ENCODE measurements around the gene EIF4EBP2. TPM values are rescaled to one million over a fixed set of nuclear protein-coding genes. Genes with fewer than 3 reads are reported as not detected.
A peak's percentile ranks its signal among the peaks of the same experiment; 100 is the strongest.

EIF4EBP2 gene, protein sequence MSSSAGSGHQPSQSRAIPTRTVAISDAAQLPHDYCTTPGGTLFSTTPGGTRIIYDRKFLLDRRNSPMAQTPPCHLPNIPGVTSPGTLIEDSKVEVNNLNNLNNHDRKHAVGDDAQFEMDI
- polyA plus RNA-seq (2013, experiment 1 of 2; ENCODE audit: insufficient read length), result 27.2 TPM
- polyA plus RNA-seq (2013, experiment 2 of 2; ENCODE audit: insufficient read length), result 30.5 TPM

DNA sequence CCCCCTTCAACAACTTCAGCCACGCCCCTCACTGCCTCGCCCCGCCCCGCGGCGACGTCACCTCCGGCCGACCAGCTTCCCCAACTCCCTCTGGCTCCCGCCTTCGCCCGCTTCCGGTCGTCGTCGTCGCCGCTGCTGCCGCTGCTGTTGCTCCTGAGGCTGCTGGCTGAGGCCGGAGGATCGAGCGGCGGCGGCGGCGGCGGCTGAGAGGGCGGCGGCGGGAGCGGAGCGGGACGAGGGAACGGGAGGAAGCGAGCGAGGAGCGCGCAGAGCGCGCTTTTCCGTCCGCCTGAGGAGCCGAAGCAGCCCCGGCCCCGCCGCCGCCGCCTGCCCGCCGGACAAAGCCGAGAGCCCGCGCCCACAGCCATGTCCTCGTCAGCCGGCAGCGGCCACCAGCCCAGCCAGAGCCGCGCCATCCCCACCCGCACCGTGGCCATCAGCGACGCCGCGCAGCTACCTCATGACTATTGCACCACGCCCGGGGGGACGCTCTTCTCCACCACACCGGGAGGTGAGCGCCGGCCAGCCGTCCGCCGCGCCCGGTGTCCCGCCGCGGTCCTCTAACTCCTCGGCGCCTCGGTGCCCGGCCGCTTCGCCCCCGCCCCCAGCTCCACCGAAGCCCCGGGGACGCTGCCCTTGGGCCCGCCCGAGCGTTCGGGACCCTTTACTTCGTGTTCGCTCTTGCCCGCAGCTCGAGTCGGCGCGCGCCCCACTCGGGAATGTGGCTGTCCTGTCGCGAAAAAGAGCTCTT is at the start of gene EIF4EBP2:
TSS of gene EIF4EBP2 (plus strand) at position 110 of the 751 bp plus-strand sequence. CDS start at position 367, 257 bp downstream.
- DNase-seq, result peak; percentile 95

- DNase-seq, result no peak
These were observed 49.4 kb upstream of the EIF4EBP2 start for GRCh38 chr10:70354556-70354955.

DNA sequence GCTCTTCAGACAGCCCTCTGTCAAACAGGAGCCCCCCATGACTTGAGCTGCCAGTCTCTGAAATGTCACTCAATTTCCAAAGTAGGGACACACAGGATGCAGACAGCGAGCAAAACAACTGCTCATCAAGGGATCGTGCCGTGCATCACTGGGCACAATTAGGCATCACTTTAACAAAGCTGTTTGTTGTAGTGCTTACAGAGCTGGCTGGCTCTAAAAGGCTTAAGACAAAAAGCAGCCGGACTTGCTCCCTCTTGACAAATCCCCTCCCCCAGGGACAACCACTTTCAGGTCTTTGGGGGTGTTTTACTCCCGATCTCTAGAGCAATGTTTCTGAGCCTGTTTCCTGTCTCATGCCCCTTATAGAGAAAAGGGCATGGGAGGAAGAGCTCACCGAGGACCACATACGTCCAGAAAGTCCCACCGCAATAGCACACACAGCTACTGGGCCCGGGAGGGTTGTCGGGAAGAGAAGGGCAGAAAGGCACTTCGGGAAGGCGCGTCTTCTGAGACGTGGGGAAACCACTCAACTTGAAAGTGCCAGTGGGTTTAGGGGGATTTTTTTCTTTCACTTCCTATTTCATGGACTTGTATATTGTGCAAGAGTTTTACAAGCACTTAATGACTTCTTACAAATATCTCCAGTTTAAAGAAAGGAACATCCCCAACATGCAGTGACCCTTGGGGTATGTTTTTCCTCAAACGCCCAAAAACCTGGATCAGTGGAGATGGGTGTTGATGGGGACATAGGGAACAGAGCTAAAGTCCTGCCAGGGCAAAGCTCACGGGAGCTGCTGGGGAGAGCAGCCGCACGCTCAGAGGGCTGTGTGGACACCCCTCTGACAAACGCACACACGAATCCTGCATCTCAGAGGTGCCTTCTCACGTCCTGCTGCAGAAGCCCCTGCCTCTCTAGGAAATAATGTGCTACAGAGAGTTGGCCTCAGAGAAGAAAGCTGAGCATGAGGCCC is 48.6 kb upstream of the EIF4EBP2 start:
- no peak for DNase-seq

- DNase-seq, result no peak
These were observed 46.4 kb upstream of the EIF4EBP2 start for GRCh38 chr10:70357565-70357964.

- no peak for DNase-seq
These were observed 45.5 kb upstream of the EIF4EBP2 start for GRCh38 chr10:70358446-70358845.

- DNase-seq, result no peak
These were observed 44.9 kb upstream of the EIF4EBP2 start for GRCh38 chr10:70359017-70359550.

GRCh38 chr10:70360215-70360614 is 43.7 kb upstream of the EIF4EBP2 start:
- no peak for DNase-seq

DNA sequence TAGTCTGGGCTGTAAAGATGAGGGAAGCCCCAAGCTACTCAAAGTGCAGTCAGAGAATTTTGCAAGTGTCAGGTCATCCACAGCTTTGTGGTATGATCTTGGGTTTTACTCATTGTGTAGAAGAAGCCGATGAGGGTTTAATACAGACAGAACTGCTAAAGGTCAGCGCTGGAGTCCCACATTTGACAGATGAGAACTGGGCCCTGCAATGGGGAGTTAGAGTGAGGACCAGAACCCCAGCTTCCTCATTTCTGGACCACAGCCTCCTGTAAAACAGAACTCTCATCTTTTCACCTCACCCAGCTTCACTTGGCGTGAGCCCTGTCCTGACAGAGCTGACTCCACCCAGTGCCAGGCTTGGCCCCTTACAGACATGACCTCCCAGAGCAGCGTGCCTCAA is 41.6 kb upstream of the EIF4EBP2 start:
- DNase-seq, result no peak

- no peak for DNase-seq
These were observed 40.7 kb upstream of the EIF4EBP2 start for GRCh38 chr10:70363292-70363691.

GRCh38 chr10:70363971-70364771 is 39.8 kb upstream of the EIF4EBP2 start:
- DNase-seq, result peak; percentile 92

DNA sequence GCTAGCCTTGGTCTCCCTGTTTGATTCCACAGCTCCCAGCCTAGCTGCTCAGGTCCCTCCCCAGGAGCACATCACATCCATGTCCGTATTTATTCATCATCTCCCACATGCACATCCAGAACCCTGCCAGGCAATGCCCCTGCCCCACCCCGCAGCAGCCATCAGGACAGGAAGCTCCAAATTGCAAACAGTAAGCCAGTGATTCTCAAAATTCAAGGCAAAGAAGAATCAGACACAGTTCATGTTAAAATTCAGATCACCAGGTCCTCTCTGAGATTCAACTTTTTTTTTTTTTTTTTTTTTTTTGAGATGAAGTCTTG is 39.2 kb upstream of the EIF4EBP2 start:
- DNase-seq, result no peak

DNA sequence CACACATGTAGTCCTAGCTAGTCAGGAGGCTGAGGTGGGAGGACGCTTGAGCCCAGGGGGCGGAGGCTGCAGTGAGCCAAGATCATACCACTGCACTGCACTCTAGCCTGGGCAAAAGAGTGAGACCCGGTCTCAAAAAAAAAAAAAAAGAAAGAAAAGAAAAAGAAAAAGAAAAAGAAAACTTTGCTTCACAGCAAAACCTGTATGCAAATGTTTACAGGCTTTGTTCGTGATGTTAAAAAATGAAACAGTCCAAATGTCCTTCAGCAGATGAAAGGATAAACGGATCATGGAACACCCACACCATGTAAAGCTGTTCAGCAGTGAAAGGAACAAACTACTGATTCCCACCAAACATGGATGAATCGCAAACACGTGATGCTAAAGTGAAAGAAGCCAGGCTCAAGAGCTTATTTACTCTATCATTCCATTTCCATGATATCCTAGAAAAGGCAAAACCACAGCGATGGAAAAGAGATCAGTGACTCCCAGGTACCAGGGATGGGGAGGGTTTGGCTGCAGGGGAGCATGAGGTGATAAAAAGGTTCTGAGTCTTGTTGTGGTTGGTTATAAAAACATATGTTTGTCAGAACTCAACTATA is 36.6 kb upstream of the EIF4EBP2 start:
- peak; percentile 51 for DNase-seq

DNA sequence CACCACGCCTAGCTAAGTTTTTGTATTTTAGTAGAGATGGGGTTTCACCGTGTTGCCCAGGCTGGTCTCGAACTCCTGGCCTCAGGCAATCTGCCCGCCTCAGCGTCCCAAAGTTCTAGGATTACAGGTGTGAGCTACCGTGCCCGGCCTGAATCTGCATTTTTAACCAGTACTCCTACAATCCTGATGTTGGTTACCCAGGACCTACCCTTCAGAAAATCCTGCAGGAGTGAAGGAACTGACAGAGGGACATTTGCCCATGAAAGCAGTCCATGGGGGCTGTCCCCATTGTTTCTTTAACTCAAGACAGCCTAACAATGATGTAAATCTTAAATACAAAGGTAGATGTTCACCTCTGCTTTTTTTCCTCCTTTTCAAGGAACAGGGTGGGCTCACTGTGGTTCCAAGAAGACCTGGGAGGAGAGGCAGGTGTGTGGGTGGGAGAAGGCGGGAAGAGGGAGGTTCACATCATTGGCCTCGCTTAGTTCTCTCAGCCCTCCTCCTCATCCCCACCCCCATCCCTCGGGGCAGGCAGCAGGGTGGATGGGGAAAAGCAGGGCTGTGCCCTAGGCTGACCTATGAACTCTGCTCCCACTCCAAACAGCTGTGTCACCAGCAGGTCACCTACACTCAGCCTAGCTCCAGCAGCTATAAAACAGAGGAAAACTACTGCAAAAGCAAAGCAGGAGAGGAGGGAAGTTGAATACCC is 35.0 kb upstream of the EIF4EBP2 start:
- no peak for DNase-seq

GRCh38 chr10:70369498-70370018 is 34.4 kb upstream of the EIF4EBP2 start:
- DNase-seq, result no peak

DNA sequence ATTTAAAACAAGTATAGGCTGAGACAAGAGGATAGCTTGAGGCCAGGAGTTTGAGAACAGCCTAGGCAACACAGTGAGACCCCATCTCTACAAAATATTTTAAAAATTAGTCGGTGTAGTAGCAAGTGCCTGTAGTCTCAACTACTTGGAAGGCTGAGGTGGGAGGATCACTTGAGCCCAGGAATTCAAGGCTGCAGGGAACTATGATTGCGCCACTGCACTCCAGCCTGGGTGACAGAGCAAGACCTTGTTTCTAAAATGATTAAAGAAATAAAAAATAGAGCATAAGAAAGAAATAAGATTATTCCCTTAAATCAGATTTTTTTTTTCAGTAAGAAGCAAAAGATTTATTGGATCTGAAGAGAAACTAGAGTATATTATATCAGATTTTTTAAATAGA is 33.2 kb upstream of the EIF4EBP2 start:
- no peak for DNase-seq

DNA sequence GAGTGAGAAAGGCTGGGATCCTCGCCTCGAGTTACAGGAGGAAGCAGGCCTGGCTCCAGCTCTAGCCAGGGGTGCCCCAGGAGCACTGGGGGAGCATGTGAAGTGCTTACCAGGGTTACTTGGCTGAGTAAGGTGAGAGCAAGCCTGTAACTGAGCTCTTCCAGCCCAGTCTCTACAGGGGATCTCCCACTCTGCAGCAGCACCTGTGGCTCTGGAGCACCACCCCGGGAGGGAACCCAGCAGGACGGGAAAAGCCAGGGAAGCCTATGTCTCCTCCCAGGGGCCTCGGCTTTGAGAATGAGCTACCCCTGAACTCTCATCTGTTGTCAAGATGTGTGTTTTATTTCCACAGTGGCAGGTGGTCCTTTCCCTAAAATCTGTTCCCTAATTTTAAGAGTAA is 32.1 kb upstream of the EIF4EBP2 start:
- DNase-seq, result no peak

DNA sequence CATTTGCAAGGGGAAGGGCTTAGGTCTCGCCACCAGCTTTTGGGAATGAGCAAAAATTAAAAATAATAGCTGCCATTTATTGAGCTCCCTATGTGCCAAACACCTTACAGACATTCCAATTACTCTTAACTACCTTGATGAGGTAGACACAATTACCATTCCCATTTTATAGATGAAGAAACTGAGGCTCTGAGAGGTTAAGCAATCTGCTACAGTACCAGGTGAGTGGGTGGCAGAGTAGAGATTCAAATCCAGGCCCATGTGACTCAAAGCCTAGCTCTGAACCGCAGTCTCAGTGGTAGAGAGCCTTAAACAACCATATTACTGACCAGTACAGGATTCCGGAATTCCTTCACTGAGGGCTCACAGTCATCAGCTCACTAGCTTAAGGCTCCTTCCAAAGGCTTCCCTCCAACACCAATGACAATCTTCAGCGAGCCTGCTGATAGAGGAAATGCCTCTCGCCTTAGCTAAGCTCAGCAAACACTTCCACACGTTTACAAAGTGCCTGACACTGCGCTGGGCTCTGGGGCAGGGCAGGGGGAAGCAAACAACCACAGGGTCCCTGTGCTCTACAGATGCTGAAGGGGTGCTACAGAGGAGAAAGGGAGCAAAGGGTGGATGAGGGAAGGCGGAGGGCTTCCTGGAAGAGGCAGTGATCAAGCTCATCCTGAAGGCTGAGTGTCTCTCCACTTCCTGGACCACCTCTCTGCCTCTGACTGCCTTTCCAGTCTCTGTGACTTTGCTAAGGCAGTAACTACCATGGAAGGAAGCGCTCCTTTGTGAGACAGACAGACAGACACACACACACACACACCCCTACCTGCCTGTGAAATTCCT is 28.9 kb upstream of the EIF4EBP2 start:
- peak; percentile 40 for DNase-seq

DNA sequence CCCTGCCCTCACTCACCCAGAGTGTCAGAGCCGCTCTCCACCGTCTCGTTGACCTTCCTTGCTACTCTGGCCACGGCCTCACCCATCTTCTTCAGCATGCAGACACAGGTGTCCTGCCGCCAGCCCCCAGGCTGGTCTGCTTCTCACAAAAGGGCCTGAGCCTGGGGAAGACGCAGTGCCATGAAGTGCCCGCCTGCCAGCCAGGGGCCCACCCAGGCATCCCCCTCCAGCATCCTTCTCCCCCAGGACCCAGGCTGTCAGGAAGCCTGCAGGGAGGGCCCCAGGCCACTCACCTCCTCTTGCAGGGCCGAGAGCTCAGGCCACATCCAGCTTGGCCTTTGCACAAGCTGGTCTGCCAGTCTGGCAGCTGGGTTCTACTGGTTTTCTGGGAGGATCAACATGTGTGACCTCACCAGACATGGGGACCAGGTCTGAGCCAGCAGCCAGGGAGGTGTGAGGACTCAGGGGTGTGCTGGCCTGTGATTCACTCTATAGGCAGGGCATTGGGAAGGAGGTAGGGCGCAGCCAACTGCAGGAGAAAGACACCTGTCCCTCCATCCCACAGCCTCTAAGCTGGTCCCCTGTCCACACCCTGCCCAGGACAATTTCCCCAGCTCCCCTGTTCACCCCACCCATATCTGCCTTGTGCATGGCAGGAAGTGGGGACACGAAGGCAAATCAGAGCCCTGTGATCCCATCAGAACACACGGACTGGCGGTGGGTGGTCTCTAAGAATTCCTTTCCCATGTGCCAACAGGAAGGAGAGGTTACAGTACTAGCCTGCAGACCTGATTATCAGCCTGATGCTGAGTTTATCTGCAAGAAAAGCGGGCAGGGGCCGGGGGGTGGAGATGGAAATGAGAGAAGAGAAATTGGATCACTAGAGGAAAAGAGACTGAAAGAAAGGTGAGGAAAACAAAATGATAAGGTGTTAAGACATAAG is 27.2 kb upstream of the EIF4EBP2 start:
- peak; percentile 40 for DNase-seq

DNA sequence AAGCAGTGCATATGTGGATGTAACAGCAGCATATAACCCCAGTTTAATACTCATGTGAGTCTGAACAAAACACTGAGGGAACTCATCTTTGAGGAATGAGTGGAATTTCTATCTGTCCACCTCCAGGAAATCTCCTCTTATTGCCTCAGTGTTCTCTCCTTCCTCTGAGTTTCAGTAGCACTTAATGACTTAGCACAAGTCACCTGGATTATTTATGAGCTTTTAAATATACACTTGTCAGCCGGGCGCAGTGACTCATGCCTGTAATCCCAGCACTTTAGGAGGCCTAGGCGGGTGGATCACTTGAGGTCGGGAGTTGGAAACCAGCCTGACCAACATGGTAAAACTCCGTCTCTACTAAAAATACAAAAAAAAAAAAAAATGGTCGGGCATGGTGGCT is 25.8 kb upstream of the EIF4EBP2 start:
- DNase-seq, result peak; percentile 78

Measured in fibroblast of skin of scalp (primary cell).